Prostate gland (tissue), 2 donors: Measurements from ENCODE around the gene TXNRD2. TPM values are rescaled to one million over a fixed set of nuclear protein-coding genes. Genes with fewer than 3 reads are reported as not detected.
A peak's percentile ranks its signal among the peaks of the same experiment; 100 is the strongest.

Experiments used
- DNase-seq: peaks from one replicate; pipeline ENCODE4 v3.0.0-alpha.2; 2019; ENCODE audit warnings: low spot score
- H3K27ac ChIP-seq, 2 donors: fragments of 200-600 bp; sonication (generic); 2 replicates each; pipeline ENCODE4 v1.5.1; 2017 to 2019
- H3K27me3 ChIP-seq: fragments of 200-600 bp; sonication (generic); replicated peaks from 2 replicates; pipeline ENCODE4 v1.5.1; 2019; ENCODE audit not compliant: insufficient read depth
- H3K36me3 ChIP-seq, 2 donors: fragments of 200-600 bp; sonication (generic); 1 replicate in 1 of 2; 2 replicates in 1 of 2; pipeline versions ENCODE4 v1.5.1 to v1.8.1; 2017 to 2019
- H3K4me1 ChIP-seq: fragments of 200-600 bp; sonication (generic); replicated peaks from 2 replicates; pipeline ENCODE4 v1.5.1; 2019
- H3K4me3 ChIP-seq, 2 donors: fragments of 200-600 bp; sonication (generic); 2 replicates each; pipeline ENCODE4 v1.5.1; 2017 to 2019
- H3K9me3 ChIP-seq: fragments of 200-600 bp; sonication (generic); 2 replicates; pipeline ENCODE4 v1.5.1; 2017
- CTCF ChIP-seq, 4 experiments: fragments of 200-600 bp in 2 of 4; fragments of 450-650 bp in 2 of 4; sonication (generic) in 2 of 4; IDR thresholded peaks; 1 replicate in 3 of 4; 2 replicates in 1 of 4; pipeline ENCODE4 v1.5.1; 2016 to 2019; ENCODE audit warnings: antibody characterized with exemption in 4 of 4, mild to moderate bottlenecking in 2 of 4, moderate library complexity in 2 of 4
- POLR2A ChIP-seq: fragments of 450-650 bp; IDR thresholded peaks from one replicate; pipeline ENCODE4 v1.6.1; 2016; ENCODE audit warnings: antibody characterized with exemption, mild to moderate bottlenecking
- POLR2AphosphoS5 ChIP-seq: sonication (generic); formaldehyde crosslinking; IDR thresholded peaks from one replicate; pipeline ENCODE4 v1.6.1; 2017; ENCODE audit warnings: antibody characterized with exemption
- WGBS: methylation state at CpG from one replicate; pipeline ENCODE4 v1.1.5; 2018; 5-methylcytosine and 5-hydroxymethylcytosine counted together
- intact Hi-C: fragments of 100-400 bp; cut with DNase I; formaldehyde crosslinking; loops from one replicate; pipeline ENCODE4 v1.14.2; 2022
- total RNA-seq, 2 donors: library from RNA; depleted of rRNA; stranded (reverse); fragments of >200 nt; gene quantifications; one replicate each; pipeline ENCODE4 v1.1.0, GENCODE V29; 2016

TXNRD2 gene
- total RNA-seq, 2 donors from 2014 or later, result 62.1 to 84.5 TPM

GRCh38 chr22:19847345-19847632 lies 94.3 kb downstream of the TXNRD2 start:
- Histone ChIP-seq H3K27me3 (no peaks in the 10 kb centered on the region), H3K4me3 (no peak overlapping the region), H3K9me3 (no peaks in the 10 kb centered on the region), H3K27ac (no peak overlapping the region), H3K4me1 (peaks cover 32% of the 10 kb centered on the region), H3K36me3 (peaks cover 0 to 17% of the 10 kb centered on the region in 2 donors)
- intact Hi-C loops, result no loop called here
- WGBS, result 95% methylated on average over 2 of the region's 2 CpGs
- no peak for TF ChIP-seq POLR2AphosphoS5
- no peak for TF ChIP-seq CTCF (IDR thresholded peaks at IDR 0.05)
- TF ChIP-seq POLR2A, result no peak
- DNase-seq, result no peak

DNA sequence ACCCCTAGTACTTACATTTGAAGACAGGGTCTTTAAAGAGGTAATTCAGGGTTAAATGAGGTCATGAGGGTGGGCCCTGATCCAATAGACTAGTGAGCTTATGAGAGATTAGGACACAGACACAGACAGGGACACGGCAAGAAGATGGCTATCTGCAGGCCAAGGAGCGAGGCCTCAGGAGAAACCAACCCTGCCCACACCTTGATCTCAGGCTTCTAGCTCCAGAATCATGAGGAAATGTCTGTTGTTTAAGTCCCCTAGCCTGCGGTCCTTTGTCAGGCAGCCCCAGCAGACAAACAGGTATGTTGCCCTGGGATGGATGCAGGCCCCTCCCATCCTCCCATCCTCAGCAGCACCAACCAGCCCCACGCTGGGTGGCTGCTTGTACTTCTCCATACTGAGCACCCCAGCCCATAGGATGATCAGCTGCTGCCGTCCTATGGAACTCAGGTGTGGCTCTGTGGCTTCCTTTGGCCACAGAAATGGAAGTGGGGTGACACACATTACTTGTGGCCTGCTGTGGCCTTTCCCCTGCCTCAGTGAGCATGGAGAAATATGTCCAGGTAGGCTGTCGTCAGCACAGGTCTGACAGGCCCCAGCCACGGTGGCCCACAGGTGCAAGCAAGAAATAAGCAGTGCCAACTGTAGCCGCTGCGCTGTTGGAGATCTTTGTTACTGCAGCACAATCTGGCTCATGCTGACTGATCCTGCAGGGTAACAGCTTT lies 94.8 kb downstream of the TXNRD2 start:
- TF ChIP-seq POLR2AphosphoS5 (no peak), POLR2A (no peak), CTCF (IDR thresholded peaks at IDR 0.05) (no peak)
- Histone ChIP-seq H3K4me3 (no peak overlapping the region), H3K9me3 (no peaks in the 10 kb centered on the region), H3K27me3 (no peaks in the 10 kb centered on the region), H3K27ac (no peak overlapping the region), H3K36me3 (peaks cover 0 to 15% of the 10 kb centered on the region in 2 donors), H3K4me1 (peaks cover 32% of the 10 kb centered on the region)
- 91% methylated on average over 9 of the region's 9 CpGs for WGBS
- DNase-seq, result no peak
- intact Hi-C loops, result no loop called here

- 74% methylated on average over 7 of the region's 8 CpGs for WGBS
- no peak for TF ChIP-seq POLR2AphosphoS5
- no peak for TF ChIP-seq CTCF (IDR thresholded peaks at IDR 0.05)
- no peak for TF ChIP-seq POLR2A
- intact Hi-C loops, result no loop called here
- Histone ChIP-seq H3K27me3 (no peaks in the 10 kb centered on the region), H3K4me1 (peaks cover 22% of the 10 kb centered on the region), H3K27ac (peak overlapping the region; percentile 34 to 58), H3K36me3 (no peaks in the 10 kb centered on the region), H3K9me3 (no peaks in the 10 kb centered on the region), H3K4me3 (no peak overlapping the region)
- no peak for DNase-seq
These were observed 96.4 kb downstream of the TXNRD2 start for GRCh38 chr22:19845054-19845722.

GRCh38 chr22:19844377-19845053 lies 97.1 kb downstream of the TXNRD2 start:
- H3K27me3 ChIP-seq, result no peaks in the 10 kb centered on the region
- no peaks in the 10 kb centered on the region for H3K36me3 ChIP-seq
- DNase-seq, result peak; percentile 70
- H3K9me3 ChIP-seq, result no peaks in the 10 kb centered on the region
- peaks cover 19% of the 10 kb centered on the region for H3K4me1 ChIP-seq
- peak overlapping the region; percentile 34 to 58 for H3K27ac ChIP-seq
- intact Hi-C loops, result no loop called here
- WGBS, result 35% methylated on average over 17 of the region's 18 CpGs
- TF ChIP-seq POLR2AphosphoS5, result peak; percentile 46
- TF ChIP-seq CTCF (IDR thresholded peaks at IDR 0.05), result peak in 1 of 4 experiments; percentile 12
- no peak for TF ChIP-seq POLR2A
- no peak overlapping the region for H3K4me3 ChIP-seq
